NCI-H82 treated with DMSO at 0.1 percent for 48 hours (cell line): ENCODE data around the gene NLGN2.

Source experiments
- DNase-seq: peaks from one replicate; lab custom pipeline; 2025; ENCODE audit not compliant: unreplicated experiment; lab: John Stamatoyannopoulos, UW

NLGN2 gene

DNA sequence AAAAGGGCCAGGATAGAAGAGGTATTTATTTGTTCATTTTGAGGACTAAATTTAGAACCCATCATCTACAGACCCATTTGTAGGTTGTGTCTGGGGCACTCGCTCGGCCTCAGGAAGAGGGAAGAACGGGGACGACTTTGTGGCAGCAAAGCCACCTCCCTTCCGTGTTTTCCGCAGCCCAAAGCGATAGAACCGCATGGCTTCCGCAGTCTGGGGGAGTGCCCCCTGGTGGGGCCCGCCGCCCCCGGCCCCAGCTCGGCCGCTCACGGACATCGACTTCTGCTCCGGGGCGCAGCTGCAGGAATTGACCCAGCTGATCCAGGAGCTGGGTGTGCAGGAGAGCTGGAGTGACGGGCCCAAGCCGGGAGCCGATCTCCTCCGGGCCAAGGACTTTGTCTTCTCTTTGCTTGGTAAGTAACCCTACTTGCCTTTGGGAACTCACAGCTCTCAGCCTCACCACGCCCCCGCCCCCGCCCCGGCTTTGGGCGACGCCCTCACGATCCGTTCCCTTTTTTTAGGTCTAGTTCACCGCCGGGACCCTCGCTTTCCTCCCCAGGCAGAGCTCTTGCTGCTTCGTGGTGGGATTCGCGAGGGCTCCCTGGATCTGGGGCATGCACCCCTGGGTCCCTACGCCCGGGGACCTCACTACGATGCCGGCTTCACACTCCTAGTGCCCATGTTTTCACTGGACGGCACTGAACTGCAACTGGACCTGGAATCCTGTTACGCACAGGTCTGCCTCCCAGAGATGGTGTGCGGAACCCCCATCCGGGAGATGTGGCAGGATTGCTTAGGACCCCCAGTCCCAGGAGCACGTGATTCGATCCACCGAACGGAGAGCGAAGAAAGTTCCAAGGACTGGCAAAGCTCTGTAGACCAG lies 28.3 kb downstream of the NLGN2 start:
- no peak for DNase-seq

DNA sequence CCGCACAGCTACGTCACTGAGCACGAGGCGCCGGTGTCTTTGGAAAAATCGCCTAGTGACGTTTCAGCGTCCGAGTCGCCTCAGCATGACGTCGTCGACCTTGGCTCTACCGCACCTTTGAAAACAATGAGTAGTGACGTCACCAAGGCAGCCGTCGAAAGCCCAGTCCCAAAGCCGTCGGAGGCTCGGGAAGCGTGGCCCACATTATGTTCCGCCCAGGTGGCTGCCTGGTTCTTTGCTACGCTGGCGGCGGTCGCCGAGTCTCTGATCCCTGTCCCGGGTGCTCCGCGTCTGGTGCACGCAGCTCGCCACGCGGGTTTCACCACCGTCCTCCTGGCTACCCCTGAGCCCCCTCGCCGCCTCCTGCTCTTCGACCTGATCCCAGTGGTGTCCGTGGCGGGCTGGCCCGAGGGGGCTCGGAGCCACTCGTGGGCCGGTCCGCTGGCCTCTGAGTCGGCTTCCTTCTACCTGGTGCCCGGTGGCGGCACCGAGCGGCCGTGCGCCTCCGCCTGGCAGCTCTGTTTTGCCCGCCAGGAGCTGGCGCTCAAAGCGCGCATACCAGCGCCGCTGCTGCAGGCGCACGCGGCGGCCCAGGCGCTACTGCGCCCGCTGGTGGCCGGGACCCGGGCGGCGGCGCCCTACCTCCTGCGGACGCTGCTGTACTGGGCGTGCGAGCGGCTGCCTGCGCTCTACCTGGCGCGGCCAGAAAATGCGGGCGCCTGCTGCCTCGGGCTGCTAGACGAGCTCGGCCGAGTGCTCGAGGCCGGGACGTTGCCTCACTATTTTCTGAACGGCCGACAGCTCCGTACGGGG lies 29.1 kb downstream of the NLGN2 start:
- DNase-seq: peak; percentile 47

DNA sequence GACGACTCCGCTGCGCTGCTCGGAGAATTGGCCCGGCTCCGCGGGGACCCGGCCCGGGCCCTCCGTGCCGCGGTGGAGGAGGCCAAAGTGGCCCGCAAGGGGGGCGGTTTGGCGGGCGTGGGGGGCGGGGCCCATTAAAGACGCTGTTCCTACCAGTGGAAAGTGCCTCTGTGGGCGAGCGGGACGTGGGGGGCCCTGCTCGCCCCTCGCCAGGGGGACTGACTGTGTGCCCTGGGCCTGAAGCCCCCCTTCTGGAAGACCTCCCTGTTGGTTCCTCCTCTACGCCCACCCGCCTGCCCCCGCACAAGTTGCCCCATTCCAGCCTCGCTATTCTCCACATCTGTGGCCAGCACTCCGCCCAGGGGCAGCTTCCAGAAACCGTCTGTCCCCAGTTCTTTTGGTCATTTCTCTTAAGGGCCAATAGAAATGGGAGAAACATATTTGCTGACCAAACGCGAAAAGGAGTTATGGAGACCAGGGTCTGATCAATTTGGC lies 29.8 kb downstream of the NLGN2 start:
- no peak for DNase-seq

DNA sequence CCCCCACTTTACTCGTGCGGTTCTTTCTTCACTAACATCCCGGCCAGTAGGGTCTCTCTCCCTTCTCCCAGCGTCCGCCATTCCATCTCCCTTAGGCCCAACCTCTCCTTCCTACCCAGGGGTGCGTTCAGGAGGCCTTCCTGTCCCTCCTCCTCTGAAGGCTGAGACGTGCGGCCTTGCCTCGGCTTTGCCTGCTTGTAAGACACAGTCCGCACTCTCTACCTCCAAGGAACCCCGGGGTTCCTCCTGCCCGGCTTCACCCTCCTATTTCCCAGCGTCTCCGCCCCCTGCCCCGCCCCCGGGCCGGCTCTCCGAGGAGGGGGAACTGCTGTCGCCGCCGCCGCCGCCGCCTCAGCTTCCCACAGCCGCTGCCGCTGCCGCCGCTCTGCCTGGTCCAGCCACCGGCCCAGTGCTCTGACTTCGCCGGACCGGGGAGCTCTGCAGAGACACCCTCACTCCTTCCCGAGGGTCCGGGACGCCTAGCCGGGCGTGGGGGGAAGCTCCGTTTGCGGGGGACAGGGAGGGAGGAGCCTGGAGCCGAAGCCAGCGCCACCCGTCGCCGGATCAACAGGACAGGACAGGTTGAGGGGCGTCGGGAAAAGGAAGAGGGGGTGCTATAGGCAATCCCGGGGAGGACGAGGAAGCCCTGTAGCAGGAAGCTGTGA lies 30.4 kb downstream of the NLGN2 start:
- no peak for DNase-seq

DNA sequence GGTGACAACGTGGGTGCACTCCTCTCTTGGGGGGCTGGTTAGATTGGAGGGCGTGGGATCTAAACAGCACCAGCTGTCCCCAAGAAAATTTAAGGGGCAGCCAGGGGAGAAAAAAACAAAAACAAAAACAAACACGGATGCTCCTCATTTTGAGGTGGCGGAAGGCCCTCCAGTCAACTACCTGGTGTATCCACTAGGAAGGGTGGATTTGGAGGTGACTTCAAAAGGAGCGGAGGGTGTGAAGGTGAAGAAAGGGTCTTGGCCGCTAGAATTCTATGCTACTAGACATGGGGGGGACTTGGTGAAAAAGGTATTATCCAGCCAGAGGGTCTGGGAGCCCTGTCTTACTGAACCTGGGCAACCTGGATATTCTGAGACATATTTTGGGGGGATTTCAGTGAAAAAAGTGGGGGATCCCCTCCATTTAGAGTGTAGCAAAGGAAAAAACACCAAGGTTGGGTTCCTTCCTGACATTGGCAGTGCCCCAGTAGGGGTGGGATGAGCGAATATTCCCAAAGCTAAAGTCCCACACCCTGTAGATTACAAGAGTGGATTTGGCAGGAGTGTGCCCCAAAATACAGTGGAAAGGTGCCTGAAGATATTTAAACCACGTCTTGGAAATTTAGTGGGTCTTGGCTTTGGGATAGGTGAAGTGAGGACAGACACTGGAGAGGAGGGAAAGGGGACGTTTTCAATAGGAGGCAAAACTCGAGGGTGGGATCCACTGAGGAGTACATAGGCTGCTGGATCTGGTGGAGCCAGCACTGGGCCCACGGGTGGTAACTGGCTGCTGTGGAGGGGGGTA lies 31.2 kb downstream of the NLGN2 start:
- DNase-seq: no peak

DNA sequence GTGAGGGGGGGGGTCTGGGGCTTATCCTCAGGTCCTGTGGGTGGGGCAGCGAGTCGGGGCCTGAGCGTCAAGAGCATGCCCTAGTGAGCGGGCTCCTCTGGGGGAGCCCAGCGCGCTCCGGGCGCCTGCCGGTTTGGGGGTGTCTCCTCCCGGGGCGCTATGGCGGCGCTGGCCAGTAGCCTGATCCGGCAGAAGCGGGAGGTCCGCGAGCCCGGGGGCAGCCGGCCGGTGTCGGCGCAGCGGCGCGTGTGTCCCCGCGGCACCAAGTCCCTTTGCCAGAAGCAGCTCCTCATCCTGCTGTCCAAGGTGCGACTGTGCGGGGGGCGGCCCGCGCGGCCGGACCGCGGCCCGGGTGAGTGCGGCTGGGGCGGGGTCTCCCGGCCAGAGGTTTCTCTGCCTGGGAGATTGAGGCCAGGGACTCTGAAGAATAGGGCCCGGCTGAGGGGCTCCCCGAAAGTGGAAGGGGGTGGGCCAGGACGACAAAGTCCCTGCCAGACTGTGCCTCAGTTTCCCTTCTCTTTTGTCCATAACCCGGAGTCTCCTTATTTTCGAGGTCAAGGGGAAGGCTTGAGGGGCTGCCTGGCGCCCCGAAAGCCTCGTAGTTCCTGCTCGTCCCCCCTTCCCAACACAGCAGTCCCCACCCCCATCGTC lies 31.9 kb downstream of the NLGN2 start, which contains the start of gene FGF11:
Gene FGF11 (plus strand): TSS at position 51 of the 651 bp plus-strand sequence. CDS start 109 bp downstream, at position 160.
- DNase-seq: no peak

DNA sequence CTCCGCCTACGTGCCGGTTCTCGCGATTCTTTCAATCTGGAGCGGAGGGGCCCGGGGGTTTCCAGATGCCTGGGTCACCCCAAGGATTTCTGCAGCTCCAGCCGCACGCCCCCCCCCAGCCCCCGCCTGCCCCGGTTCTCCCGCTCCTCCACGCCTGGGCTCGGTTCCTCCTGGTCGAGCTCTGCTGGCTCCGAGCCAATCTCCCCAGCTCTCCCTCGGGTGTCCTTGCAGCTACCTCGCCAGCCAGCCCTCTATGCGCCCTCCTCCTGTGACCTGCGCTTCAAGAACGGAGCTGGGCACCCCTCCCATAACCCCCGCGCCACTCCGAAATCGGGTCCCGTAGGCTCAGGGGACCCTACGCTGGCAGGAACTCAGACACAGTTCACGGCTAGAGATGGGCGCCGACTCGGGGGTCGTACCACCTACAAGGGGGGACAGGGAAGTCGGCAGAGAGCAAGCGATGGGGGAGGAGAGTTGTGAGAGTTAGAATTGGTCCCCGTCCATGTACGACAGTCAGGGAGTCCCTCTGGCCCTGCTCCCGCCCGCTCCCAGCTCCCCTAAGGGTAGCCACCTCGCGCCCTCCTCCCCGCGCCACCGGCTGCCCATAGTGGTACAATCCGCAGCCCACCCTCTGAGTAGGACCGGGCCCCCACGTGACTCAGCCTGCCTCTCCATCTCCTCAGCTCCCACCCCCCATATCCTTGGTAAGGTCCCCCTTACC lies 32.6 kb downstream of the NLGN2 start:
- peak; percentile 74 for DNase-seq

DNA sequence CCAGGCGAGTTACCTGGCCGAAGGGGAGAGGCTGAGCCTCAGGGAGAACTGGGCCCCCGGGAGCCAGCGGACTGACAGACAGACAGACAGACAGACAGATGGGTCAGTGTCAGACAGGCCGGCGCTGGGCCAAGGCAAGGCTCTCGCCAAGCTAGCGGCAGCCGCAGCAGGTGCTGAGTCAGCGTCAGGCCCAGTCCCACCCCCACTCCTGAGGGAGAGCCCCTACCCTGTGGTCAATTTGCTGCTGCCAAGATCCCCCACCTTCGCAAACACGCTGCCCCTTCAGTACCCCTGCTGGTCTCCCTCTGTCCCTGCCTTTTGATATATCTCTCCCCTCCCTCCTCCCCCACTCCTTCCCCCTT lies 33.2 kb downstream of the NLGN2 start:
- peak; percentile 57 for DNase-seq

DNA sequence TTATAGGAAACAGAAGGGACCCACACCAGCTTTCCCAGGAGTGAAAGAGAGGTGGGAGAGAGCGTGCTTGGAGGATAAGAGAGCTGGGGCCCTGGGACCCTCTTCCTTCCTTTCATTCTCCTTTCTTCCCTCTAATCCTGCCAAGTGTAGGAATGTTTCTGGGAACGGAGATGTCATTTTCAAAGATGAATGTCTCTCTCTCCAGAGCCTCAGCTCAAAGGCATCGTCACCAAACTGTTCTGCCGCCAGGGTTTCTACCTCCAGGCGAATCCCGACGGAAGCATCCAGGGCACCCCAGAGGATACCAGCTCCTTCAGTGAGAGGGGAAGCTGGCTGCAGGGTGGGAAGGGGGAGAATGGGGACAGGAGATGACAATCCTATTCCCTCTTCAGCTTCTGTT lies 33.6 kb downstream of the NLGN2 start:
- no peak for DNase-seq

DNA sequence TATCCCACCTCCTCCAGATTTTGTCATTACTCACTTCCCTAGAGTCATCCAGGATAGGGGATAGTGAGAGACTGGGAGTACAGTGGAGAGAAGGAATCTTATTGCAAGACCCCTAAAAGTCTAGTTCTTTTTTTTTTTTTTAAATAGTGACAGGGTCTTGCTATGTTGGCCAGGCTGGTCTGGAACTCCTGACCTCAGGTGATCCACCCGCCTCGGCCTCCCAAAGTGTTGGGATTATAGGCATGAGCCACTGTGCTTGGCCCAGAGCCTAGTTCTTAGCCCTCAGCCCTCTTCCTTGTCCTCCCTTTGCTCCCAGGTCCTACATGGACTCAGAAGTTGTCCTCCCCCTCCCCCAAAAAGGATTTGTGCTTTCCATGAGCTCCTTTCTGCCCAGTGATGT lies 34.5 kb downstream of the NLGN2 start:
- no peak for DNase-seq

DNA sequence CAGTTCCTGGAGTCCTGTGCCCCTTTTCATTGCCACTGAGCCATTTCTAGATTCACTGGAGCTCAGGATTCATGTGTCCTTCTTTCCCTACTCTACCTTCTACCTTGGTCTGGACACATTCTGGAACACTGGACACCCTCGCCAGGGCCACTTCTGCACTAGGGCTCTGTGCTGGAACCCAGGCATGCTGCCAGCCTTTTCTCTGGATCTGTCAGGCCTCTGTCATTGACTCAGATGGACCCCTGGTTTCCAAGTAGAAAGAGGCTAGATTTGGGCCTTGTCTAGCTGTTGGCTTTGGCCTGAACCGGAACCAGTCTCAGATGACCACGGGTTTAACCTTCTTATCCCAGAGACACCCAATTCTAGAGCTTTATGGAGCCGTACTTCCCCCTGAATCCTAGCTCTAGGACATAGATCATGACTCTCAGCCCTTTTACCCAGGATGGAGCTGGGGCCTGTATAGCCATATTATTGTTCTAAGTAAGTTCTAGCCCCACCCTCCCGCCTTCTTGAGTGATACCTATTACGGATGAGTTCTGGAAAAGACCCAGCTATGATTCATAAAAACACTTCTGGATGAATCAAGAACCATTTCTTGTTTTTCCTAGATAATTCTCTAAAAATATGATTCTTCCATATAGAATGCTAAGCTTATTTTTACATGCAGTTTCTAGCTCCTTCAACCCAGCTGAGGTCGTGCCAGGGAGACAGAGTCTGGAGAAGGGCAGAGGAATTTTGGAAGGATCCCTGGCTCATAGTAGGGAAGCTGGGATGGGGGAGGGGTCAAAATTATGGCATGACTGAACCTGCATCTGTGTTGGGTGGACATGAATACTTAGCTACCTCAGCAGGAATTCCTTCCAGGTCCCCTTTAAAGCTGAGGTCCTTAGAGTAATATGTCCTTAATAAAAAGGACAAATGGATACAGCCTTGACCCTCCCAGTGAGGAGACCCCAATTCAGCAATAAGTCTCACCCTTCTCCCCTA lies 36.1 kb downstream of the NLGN2 start:
- DNase-seq: no peak

DNA sequence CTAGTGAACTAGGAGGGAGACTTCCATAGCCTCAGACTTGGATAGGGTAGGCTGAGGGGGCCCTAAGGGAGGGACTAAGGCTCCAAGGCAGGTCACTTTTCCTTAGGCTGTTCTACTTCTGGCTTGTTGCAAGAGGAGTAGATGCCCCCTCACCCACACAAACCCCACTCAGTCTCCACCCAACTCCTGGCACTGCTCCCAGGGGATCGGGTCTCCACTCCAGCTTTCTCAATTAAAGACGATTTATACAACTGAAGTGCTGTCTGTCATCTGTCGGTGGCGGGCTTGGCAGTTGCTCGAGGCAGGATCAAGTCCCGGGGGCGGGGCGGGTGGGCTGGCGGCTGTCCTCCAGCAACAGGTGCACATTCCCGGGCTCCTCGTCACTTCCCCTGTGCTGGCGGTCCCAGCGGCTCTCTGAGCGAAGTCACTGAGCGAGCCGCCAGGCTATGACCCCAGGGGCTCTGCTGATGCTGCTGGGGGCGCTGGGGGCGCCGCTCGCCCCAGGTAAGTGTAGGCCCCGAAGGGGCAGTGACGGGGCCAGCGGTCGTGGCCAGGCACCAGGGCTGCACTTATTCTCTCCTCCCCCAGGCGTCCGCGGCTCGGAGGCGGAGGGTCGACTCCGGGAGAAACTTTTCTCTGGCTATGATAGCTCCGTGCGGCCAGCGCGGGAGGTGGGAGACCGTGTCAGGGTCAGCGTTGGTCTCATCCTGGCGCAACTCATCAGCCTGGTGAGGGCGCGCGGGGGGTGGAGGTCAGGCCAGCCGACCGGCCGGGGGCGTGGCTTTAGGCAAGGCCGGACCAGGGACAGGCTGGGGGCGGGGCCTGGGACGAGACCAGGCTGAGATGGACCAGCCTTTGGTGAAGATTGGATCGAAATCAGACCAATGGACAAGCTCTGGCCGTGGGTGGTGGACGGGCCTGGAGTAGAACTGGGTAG lies 37.3 kb downstream of the NLGN2 start, which contains the start of gene CHRNB1:
Gene CHRNB1 (plus strand): TSS at position 380 of the 937 bp plus-strand sequence. CDS start 67 bp downstream, at position 447.
- DNase-seq: peak; percentile 92

DNA sequence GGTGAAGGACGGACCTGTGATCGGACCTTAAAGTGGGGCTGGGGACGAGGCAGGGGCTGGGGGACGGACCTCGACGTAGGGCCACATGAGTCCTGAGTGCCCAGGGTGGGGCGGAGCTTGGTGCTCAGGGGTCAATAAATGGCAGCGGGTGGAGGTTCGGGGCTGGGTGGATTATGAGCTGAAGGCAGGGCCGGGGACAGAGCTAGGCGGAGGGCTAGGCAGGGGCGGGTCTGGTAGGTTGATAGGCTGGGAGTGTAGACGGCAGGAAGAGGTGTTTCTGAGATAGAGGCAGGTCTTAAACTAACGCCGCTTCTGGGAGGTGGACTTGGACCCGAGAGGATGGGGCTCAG lies 37.9 kb downstream of the NLGN2 start:
- DNase-seq: peak; percentile 80

DNA sequence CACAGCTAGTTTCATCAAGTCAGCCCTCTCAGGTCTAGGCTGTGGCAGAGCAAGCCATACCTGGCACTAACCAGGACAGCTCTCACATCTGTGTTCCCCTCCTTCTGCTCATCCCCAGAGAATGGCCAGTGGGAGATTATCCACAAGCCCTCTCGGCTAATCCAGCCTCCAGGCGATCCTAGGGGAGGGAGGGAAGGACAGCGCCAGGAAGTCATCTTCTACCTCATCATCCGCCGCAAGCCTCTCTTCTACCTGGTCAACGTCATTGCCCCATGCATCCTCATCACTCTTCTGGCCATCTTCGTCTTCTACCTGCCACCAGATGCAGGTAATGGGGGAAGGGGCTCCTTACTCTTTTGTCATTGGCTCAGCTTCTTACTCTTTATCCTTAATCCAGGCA lies 40.8 kb downstream of the NLGN2 start:
- DNase-seq: peak; percentile 22

DNA sequence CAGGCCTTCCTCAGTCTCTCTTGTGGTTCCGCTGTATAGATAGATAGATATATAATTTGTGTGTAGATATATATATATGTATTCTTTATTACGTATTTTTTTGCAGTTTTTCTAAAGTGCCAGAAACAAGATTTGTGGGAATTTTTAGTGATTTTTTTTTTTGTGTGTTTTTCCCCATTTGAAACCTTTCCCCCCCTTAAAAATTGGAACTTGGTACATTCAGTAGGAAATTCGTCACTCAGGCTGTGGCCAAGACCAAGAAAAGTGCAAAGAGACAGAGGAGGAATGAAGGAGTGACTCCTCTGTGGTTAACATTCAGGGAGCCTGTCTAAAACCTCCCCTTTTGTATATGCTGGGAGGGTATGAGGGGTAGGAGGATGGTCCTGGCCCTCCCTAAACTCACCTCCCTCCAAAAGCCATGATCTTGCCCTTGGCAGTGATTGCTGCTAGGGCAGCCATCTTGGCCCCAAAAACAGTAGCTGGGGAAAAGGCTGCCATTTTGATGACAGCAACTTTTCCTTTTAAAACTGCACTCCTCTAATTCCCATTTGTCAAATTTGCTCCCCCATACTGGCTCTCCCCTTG lies 52.4 kb downstream of the NLGN2 start:
- no peak for DNase-seq

DNA sequence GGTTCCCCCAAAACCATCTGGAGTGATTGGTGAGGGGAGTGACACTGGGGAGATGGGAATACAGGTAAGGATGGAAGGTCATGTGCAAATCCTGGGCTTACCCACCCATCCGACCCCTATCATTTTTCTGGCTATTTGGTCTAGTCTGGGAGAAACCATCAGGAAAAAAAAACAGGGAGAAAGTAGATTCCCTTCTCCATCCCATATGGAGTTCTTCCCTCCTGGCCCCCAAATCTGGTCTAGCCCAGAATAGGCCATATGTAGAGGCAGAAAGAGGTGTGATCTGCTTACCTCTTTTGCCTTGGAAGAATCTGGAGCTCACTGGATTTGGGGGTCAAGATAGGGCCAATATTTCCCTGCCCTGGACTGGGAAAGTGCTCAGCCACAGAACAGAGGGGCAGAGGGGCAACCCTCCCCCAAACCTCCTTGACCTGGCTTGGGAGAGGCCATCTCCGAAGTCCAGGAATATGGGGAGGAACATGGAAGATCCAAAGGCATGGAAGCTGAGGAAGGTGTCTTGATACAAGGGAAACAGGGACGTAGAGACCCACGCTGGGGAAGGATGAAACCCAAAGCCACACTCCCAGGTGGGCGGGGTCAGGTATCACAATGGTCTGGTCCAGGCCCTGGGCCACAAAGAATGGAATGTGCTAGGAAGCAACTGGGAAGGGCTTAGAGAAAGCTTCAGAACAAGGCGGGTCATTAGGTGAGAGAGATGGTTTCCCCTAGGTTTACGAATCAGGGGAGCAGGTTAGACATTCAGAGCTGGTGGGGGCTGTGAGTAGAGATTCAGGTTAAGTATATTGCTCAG lies 53.4 kb downstream of the NLGN2 start:
- DNase-seq: no peak
